Vagina (tissue), 2 donors: ENCODE data around the gene PAPPA. TPM values are rescaled to one million over a fixed set of nuclear protein-coding genes. Genes with fewer than 3 reads are reported as not detected.
A peak's percentile ranks its signal among the peaks of the same experiment; 100 is the strongest.

ENCODE experiments used
- DNase-seq, 2 donors: peaks; one replicate each; pipeline ENCODE4 v3.0.0-alpha.2; 2017; ENCODE audit errors: extremely low spot score in 2 of 2
- H3K27ac ChIP-seq: fragments of 200-600 bp; sonication (generic); one replicate; pipeline ENCODE4 v1.5.1; 2019
- H3K27me3 ChIP-seq: fragments of 200-600 bp; sonication (generic); one replicate; pipeline ENCODE4 v1.5.1; 2019
- H3K36me3 ChIP-seq, 2 donors: fragments of 200-600 bp; sonication (generic); one replicate each; pipeline ENCODE4 v1.5.1; 2017 to 2019
- H3K4me1 ChIP-seq: fragments of 200-600 bp; sonication (generic); one replicate; pipeline ENCODE4 v1.5.1; 2019
- H3K4me3 ChIP-seq, 2 donors: fragments of 200-600 bp; sonication (generic); 1 replicate in 1 of 2; 2 replicates in 1 of 2; pipeline ENCODE4 v1.5.1; 2016 to 2019
- H3K9me3 ChIP-seq: fragments of 200-600 bp; sonication (generic); one replicate; pipeline ENCODE4 v1.5.1; 2019
- CTCF ChIP-seq, 3 experiments: fragments of 450-650 bp in 2 of 3; fragments of 200-600 bp in 1 of 3; sonication (generic) in 1 of 3; IDR thresholded peaks; one replicate each; pipeline ENCODE4 v1.5.1; 2017 to 2019; ENCODE audit warnings: antibody characterized with exemption in 3 of 3, mild to moderate bottlenecking in 2 of 3, moderate library complexity in 2 of 3
- POLR2A ChIP-seq, 2 donors: fragments of 450-650 bp; IDR thresholded peaks; one replicate each; pipeline ENCODE4 v1.6.1; 2017; ENCODE audit warnings: antibody characterized with exemption in 2 of 2, mild to moderate bottlenecking in 2 of 2, moderate library complexity in 2 of 2
- POLR2AphosphoS5 ChIP-seq, 2 donors: sonication (generic); formaldehyde crosslinking; IDR thresholded peaks; one replicate each; pipeline ENCODE4 v1.9.0; 2017; ENCODE audit warnings: antibody characterized with exemption in 2 of 2, mild to moderate bottlenecking in 2 of 2, low read depth in 1 of 2; ENCODE audit not compliant: insufficient read depth in 1 of 2
- intact Hi-C: fragments of 100-400 bp; cut with DNase I; formaldehyde crosslinking; loops from one replicate; pipeline ENCODE4 v1.15.1; 2023
- total RNA-seq: library from RNA; depleted of rRNA; stranded (reverse); fragments of >200 nt; gene quantifications from one replicate; pipeline ENCODE4 v1.2.3, GENCODE V29; 2016

Gene PAPPA
- total RNA-seq, 1 donor from 2014 or later: 4.4 TPM

DNA sequence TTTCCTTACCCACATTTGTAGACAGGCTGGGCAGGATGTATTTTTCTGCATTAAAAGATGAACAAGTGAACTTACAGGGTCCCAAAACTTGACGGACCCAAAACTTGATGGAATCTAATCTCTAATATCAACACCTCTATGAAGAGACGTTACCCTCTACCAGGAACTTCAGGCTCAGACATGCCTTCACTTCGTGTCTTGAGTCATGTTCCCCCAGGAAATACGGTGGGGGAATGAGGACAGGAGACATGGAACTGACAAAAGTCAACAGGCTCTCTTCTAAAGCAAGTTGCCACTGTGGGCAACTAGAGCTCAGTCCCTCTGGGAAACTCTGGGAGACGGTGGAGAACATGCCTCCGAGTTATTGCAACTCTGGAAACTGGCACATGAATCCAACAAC is 196.1 kb downstream of the PAPPA start:
- no peak overlapping the region for H3K4me3 ChIP-seq
- no peak overlapping the region for H3K27ac ChIP-seq
- intact Hi-C loops: no loop called here
- no peaks in the 10 kb centered on the region for H3K27me3 ChIP-seq
- DNase-seq: no peak
- H3K4me1 ChIP-seq: peaks cover 3% of the 10 kb centered on the region
- no peak for TF ChIP-seq CTCF (IDR thresholded peaks at IDR 0.05)
- no peak for TF ChIP-seq POLR2A (IDR thresholded peaks at IDR 0.05)
- TF ChIP-seq POLR2AphosphoS5 (IDR thresholded peaks at IDR 0.05; ENCODE audit: insufficient read depth in 1 of 2, low read depth in 1 of 2): no peak
- H3K9me3 ChIP-seq: no peaks in the 10 kb centered on the region
- H3K36me3 ChIP-seq: peaks cover 0 to 10% of the 10 kb centered on the region in 2 donors

GRCh38 chr9:116350213-116350612 is 196.6 kb downstream of the PAPPA start:
- intact Hi-C loops: no loop called here
- no peak overlapping the region for H3K4me3 ChIP-seq

DNA sequence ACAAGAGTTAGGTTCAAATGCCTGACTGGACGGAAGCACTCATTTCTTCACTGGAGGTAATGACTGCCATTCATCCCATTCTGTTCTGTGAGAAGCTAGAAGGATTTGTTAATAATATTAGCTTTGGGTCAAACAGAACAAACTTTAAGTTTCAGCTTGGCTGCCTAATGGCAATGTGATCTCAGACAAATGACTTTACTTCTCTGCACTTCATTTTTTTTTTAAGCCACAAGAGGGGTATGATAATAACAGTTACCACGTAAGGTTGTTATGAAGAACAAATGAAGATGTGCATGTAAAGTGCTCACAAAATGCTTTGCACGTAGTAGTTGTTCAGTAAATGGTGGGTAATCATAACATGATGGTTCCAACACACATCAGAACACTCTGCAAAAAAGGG is 199.4 kb downstream of the PAPPA start:
- H3K36me3 ChIP-seq: no peaks in the 10 kb centered on the region
- H3K27me3 ChIP-seq: no peaks in the 10 kb centered on the region
- H3K4me3 ChIP-seq: no peak overlapping the region
- H3K9me3 ChIP-seq: no peaks in the 10 kb centered on the region
- TF ChIP-seq POLR2A (IDR thresholded peaks at IDR 0.05): no peak
- TF ChIP-seq POLR2AphosphoS5 (IDR thresholded peaks at IDR 0.05; ENCODE audit: insufficient read depth in 1 of 2, low read depth in 1 of 2): no peak
- TF ChIP-seq CTCF (IDR thresholded peaks at IDR 0.05): no peak
- DNase-seq: no peak
- intact Hi-C loops: no loop called here
- no peak overlapping the region for H3K27ac ChIP-seq
- H3K4me1 ChIP-seq: peaks cover 11% of the 10 kb centered on the region

More at GRCh38 chr9:116350213-116350612, 196.6 kb downstream of the PAPPA start:
- Histone ChIP-seq H3K27ac (no peak overlapping the region), H3K27me3 (no peaks in the 10 kb centered on the region), H3K36me3 (peaks cover 0 to 10% of the 10 kb centered on the region in 2 donors), H3K4me1 (peaks cover 6% of the 10 kb centered on the region), H3K9me3 (no peaks in the 10 kb centered on the region)
- DNase-seq: no peak
- TF ChIP-seq POLR2AphosphoS5 (IDR thresholded peaks at IDR 0.05; ENCODE audit: insufficient read depth in 1 of 2, low read depth in 1 of 2) (no peak), POLR2A (IDR thresholded peaks at IDR 0.05) (no peak), CTCF (IDR thresholded peaks at IDR 0.05) (no peak)

- no peaks in the 10 kb centered on the region for H3K36me3 ChIP-seq
- TF ChIP-seq POLR2AphosphoS5 (IDR thresholded peaks at IDR 0.05; ENCODE audit: insufficient read depth in 1 of 2, low read depth in 1 of 2) (no peak), CTCF (IDR thresholded peaks at IDR 0.05) (no peak), POLR2A (IDR thresholded peaks at IDR 0.05) (no peak)
- no peaks in the 10 kb centered on the region for H3K9me3 ChIP-seq
- H3K27ac ChIP-seq: peak overlapping the region; percentile 53
- no peak overlapping the region for H3K4me3 ChIP-seq
- intact Hi-C loops: no loop called here
- no peaks in the 10 kb centered on the region for H3K27me3 ChIP-seq
- DNase-seq: no peak
- H3K4me1 ChIP-seq: peaks cover 11% of the 10 kb centered on the region
These were observed 201.7 kb downstream of the PAPPA start for GRCh38 chr9:116355153-116355921.

DNA sequence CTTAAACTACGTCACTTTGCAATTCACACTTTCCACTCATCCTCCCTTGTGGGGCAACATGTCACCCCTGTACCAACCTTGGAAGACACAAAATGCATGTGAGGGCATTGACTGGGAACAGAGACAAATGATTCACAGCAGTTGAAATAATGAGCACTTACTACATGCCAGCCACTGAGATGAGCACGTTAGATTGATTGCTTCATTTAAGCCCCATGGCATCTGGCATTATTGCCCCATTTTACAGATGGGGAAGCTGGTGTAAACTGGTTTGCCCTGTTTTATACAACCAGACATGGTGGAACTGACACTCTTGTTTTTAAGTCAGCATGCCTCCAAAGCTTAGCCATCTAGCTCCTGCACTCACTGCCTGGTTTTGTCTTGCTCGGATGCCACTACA is 204.7 kb downstream of the PAPPA start:
- intact Hi-C loops: no loop called here
- H3K4me3 ChIP-seq: no peak overlapping the region
- no peak for TF ChIP-seq CTCF (IDR thresholded peaks at IDR 0.05)
- no peak for TF ChIP-seq POLR2A (IDR thresholded peaks at IDR 0.05)
- no peak for DNase-seq
- no peak overlapping the region for H3K27ac ChIP-seq
- no peaks in the 10 kb centered on the region for H3K36me3 ChIP-seq
- no peaks in the 10 kb centered on the region for H3K27me3 ChIP-seq
- H3K9me3 ChIP-seq: no peaks in the 10 kb centered on the region
- peaks cover 11% of the 10 kb centered on the region for H3K4me1 ChIP-seq
